HepG2 (cell line): Measurements from ENCODE around the gene PAPPA. TPM values are rescaled to one million over a fixed set of nuclear protein-coding genes. Genes with fewer than 3 reads are reported as not detected.

Source experiments
- ATAC-seq: fragments of 200-7000 bp; cut with Tn5 transposase; 3 replicates; pipeline ENCODE4 v1.9.1; 2020; ENCODE audit warnings: mild to moderate bottlenecking, moderate library complexity
- BruUV-seq: library from RNA; stranded (reverse); fragments of 400-500 nt; replicated peaks from 2 replicates; lab custom pipeline; 2021; lab: Mats Ljungman, UMichigan
- CTCF ChIA-PET: fragments of 300-600 bp; formaldehyde crosslinking; extraction: SDS; loops from one replicate; lab custom pipeline; 2021; ENCODE audit warnings: low total read pairs, inconsistent platforms, low intra/inter-chr PET ratio; lab: Yijun Ruan, JAX
- POLR2A ChIA-PET: fragments of 350-600 bp; sonication (Branson Sonifier 250); formaldehyde crosslinking; loops from one replicate; lab custom pipeline; 2020; ENCODE audit warnings: antibody characterized with exemption, inconsistent platforms; lab: Yijun Ruan, JAX
- DNase-seq: peaks from one replicate; pipeline ENCODE4 v3.0.0-alpha.2; 2015; ENCODE audit warnings: low spot score
- FAIRE-seq: peaks from 3 replicates; lab custom pipeline; 2011; peaks lifted over from hg19 to GRCh38; lab: Jason Lieb, UNC
- H2AFZ ChIP-seq: one replicate; pipeline ENCODE4 v1.6.1; 2011; ENCODE audit warnings: low read length, inconsistent platforms
- H3K27ac ChIP-seq: fragments of 300-600 bp; 3 replicates; pipeline ENCODE4 v1.8.0; 2011; ENCODE audit warnings: mixed run types, mild to moderate bottlenecking, mixed read lengths, low read length, inconsistent platforms; ENCODE audit not compliant: insufficient read depth; ENCODE audit errors: extremely low read length
- H3K27me3 ChIP-seq, 2 experiments: fragments of 200-600 bp in 1 of 2; 2 replicates in 1 of 2; 3 replicates in 1 of 2; pipeline versions ENCODE4 v1.6.0 to v1.8.0; 2011; ENCODE audit warnings: low read length in 2 of 2, mild to moderate bottlenecking in 2 of 2, moderate library complexity in 2 of 2, inconsistent platforms in 1 of 2; ENCODE audit not compliant: insufficient read depth in 2 of 2, control insufficient read depth in 1 of 2
- H3K36me3 ChIP-seq, 2 experiments: fragments of 200-600 bp in 1 of 2; replicated peaks in 1 of 2; 2 replicates in 1 of 2; 3 replicates in 1 of 2; pipeline versions ENCODE4 v1.5.1 to v1.8.0; 2011; ENCODE audit warnings: low read length in 2 of 2, inconsistent platforms in 1 of 2; ENCODE audit not compliant: insufficient read depth in 2 of 2, control insufficient read depth in 1 of 2
- H3K4me1 ChIP-seq: 2 replicates; pipeline ENCODE4 v1.5.1; 2012; ENCODE audit warnings: low read length, inconsistent platforms; ENCODE audit not compliant: insufficient read depth
- H3K4me2 ChIP-seq: 2 replicates; pipeline ENCODE4 v1.6.0; 2011; ENCODE audit warnings: low read depth, low read length, inconsistent platforms
- H3K4me3 ChIP-seq, 3 experiments: fragments of 200-600 bp in 1 of 3; sonication (generic), shearing (Covaris generic) in 1 of 3; replicated peaks in 1 of 3; 2 replicates each; pipeline ENCODE4 v1.5.1; 2011 to 2016; ENCODE audit warnings: low read length in 3 of 3, inconsistent platforms in 2 of 3, low read depth in 2 of 3, mild to moderate bottlenecking in 2 of 3, control low read depth in 1 of 3, mixed read lengths in 1 of 3; ENCODE audit not compliant: insufficient read depth in 1 of 3
- H3K79me2 ChIP-seq: one replicate; pipeline ENCODE4 v1.6.1; 2011; ENCODE audit warnings: low read length, inconsistent platforms; ENCODE audit not compliant: insufficient read depth
- H3K9ac ChIP-seq: 2 replicates; pipeline ENCODE4 v1.6.0; 2011; ENCODE audit warnings: mild to moderate bottlenecking, low read depth, low read length, inconsistent platforms; ENCODE audit not compliant: insufficient read depth
- H3K9me3 ChIP-seq: 2 replicates; pipeline ENCODE4 v1.5.1; 2012; ENCODE audit warnings: mild to moderate bottlenecking, low read length
- H4K20me1 ChIP-seq: 2 replicates; pipeline ENCODE4 v1.6.0; 2011; ENCODE audit warnings: inconsistent platforms, mild to moderate bottlenecking, low read length, moderate library complexity; ENCODE audit not compliant: insufficient read depth
- ATRX ChIP-seq: sonication (generic); formaldehyde crosslinking; IDR thresholded peaks from 2 replicates; pipeline ENCODE4 v1.4.0; 2020; ENCODE audit warnings: missing genetic modification reagents, borderline replicate concordance
- BATF2 ChIP-seq: sonication (generic); formaldehyde crosslinking; IDR thresholded peaks from 2 replicates; pipeline ENCODE4 v1.8.0; 2022; ENCODE audit warnings: mild to moderate bottlenecking, missing genetic modification reagents, moderate library complexity
- CEBPB ChIP-seq: IDR thresholded peaks from 2 replicates; pipeline ENCODE4 v1.6.1; 2011; ENCODE audit warnings: low read depth, low read length, improper control_type of control experiment, borderline replicate concordance
- EED ChIP-seq: sonication (generic); formaldehyde crosslinking; IDR thresholded peaks from 2 replicates; pipeline ENCODE4 v1.5.0; 2020; ENCODE audit warnings: mild to moderate bottlenecking, missing genetic modification reagents
- FOXA1 ChIP-seq, 2 experiments: fragments of 450-650 bp in 1 of 2; sonication (generic) in 1 of 2; formaldehyde crosslinking in 1 of 2; IDR thresholded peaks; 2 replicates each; pipeline versions ENCODE4 v1.4.0 to v1.6.1; 2016 to 2020; ENCODE audit warnings: missing genetic modification reagents in 1 of 2
- GFI1 ChIP-seq: sonication (generic); formaldehyde crosslinking; IDR thresholded peaks from 2 replicates; pipeline ENCODE4 v1.5.0; 2020; ENCODE audit warnings: missing genetic modification reagents, mild to moderate bottlenecking, borderline replicate concordance
- KAT7 ChIP-seq: IDR thresholded peaks from 2 replicates; pipeline ENCODE4 v1.6.1; 2018; ENCODE audit warnings: borderline replicate concordance, missing compliant biosample characterization
- LRRFIP1 ChIP-seq: sonication (generic); formaldehyde crosslinking; conservative IDR thresholded peaks from 2 replicates; pipeline ENCODE4 v1.4.0; 2020; ENCODE audit warnings: missing genetic modification reagents
- MAFG ChIP-seq: sonication (generic); formaldehyde crosslinking; IDR thresholded peaks from 2 replicates; pipeline ENCODE4 v1.5.1; 2020; ENCODE audit warnings: mild to moderate bottlenecking, missing genetic modification reagents
- POGK ChIP-seq: sonication (generic); formaldehyde crosslinking; conservative IDR thresholded peaks from 2 replicates; pipeline ENCODE4 v1.8.0; 2022; ENCODE audit warnings: mild to moderate bottlenecking, moderate library complexity, missing genetic modification reagents
- SCMH1 ChIP-seq: sonication (generic); formaldehyde crosslinking; IDR thresholded peaks from 2 replicates; pipeline ENCODE4 v1.9.0; 2021; ENCODE audit warnings: missing genetic modification reagents, mild to moderate bottlenecking, borderline replicate concordance
- SMARCE1 ChIP-seq: fragments of 450-650 bp; IDR thresholded peaks from 2 replicates; pipeline ENCODE4 v1.6.1; 2017; ENCODE audit warnings: borderline replicate concordance
- SNRNP70 ChIP-seq: fragments of 200-400 bp; formaldehyde crosslinking; IDR thresholded peaks from 2 replicates; pipeline ENCODE4 v1.6.1; 2017; ENCODE audit warnings: mild to moderate bottlenecking, low read depth, low read length, moderate library complexity
- SUZ12 ChIP-seq: fragments of 150-350 bp; IDR thresholded peaks from 2 replicates; pipeline ENCODE4 v1.6.1; 2014; ENCODE audit warnings: low read depth, low read length
- ZC3H4 ChIP-seq: sonication (generic); formaldehyde crosslinking; IDR thresholded peaks from 2 replicates; pipeline ENCODE4 v1.4.0; 2020; ENCODE audit warnings: missing genetic modification reagents, borderline replicate concordance
- ZNF101 ChIP-seq: sonication (generic); formaldehyde crosslinking; IDR thresholded peaks from 2 replicates; pipeline ENCODE4 v1.4.0; 2020; ENCODE audit warnings: mild to moderate bottlenecking, low read depth, missing genetic modification reagents, borderline replicate concordance
- ZNF367 ChIP-seq: sonication (generic); formaldehyde crosslinking; IDR thresholded peaks from 2 replicates; pipeline ENCODE4 v1.4.0; 2020; ENCODE audit warnings: missing genetic modification reagents, borderline replicate concordance
- ZNF567 ChIP-seq: sonication (generic); formaldehyde crosslinking; IDR thresholded peaks from 2 replicates; pipeline ENCODE4 v1.8.1; 2023; ENCODE audit warnings: mild to moderate bottlenecking, missing genetic modification reagents, borderline replicate concordance
- ZNF841 ChIP-seq: sonication (generic); formaldehyde crosslinking; IDR thresholded peaks from 2 replicates; pipeline ENCODE4 v1.8.1; 2023; ENCODE audit warnings: missing genetic modification reagents, borderline replicate concordance
- ZSCAN9 ChIP-seq: IDR thresholded peaks from 2 replicates; pipeline ENCODE4 v1.6.1; 2016; ENCODE audit warnings: borderline replicate concordance
- in situ Hi-C: cut with HindIII; loops from 2 replicates; pipeline ENCODE4 v1.10.0; 2017; ENCODE audit warnings: low pct_unique_long_range_greater_than_20kb; ENCODE audit not compliant: extremely low pct_ligation_motif_present
- intact Hi-C: fragments of 100-400 bp; cut with micrococcal nuclease; formaldehyde crosslinking; loops from one replicate; pipeline ENCODE4 v1.10.0; 2022; ENCODE audit not compliant: unreplicated experiment
- polyA plus RNA-seq, 8 experiments: library from polyadenylated mRNA; depleted of rRNA in 3 of 8; stranded (reverse) in 7 of 8; unstranded in 1 of 8; fragments of >200 nt; fragmentation: Illumina TruSeq in 4 of 8; extraction: Trizol in 4 of 8; gene quantifications; 2 replicates each; pipeline versions ENCODE4 v1.2.1 to v1.2.3, GENCODE V29; 2011 to 2016; ENCODE audit warnings: low read depth in 4 of 8, missing spikeins in 1 of 8, mixed read lengths in 1 of 8; ENCODE audit not compliant: insufficient read depth in 1 of 8
- total RNA-seq, 5 experiments: library from RNA; depleted of rRNA; stranded (reverse); fragments of >200 nt; fragmentation: Illumina TruSeq; extraction: Trizol; gene quantifications; 2 replicates each; pipeline ENCODE4 v1.2.3, GENCODE V29; 2016; ENCODE audit warnings: low read depth in 1 of 5

PAPPA gene
- total and polyA plus RNA-seq, 2 of the 13 experiments (the other 11 are each of a cell fraction or from before 2014, with no cell fraction given): 0.09 to 0.11 TPM

GRCh38 chr9:116234081-116234480, 80.5 kb downstream of the PAPPA start (continued):
- no peak for TF ChIP-seq ZC3H4 (CRISPR knock-in tag)
- no peak for TF ChIP-seq EED
- TF ChIP-seq BATF2: no peak
- TF ChIP-seq ZNF101 (CRISPR knock-in tag): no peak
- TF ChIP-seq MAFG: no peak
- no peak for TF ChIP-seq GFI1
- no peak for TF ChIP-seq SCMH1 (CRISPR knock-in tag)
- TF ChIP-seq SUZ12: no peak

- in situ Hi-C loops: no loop called here
- Histone ChIP-seq H3K79me2 (no peaks in the 10 kb centered on the region), H3K27me3 (peaks cover 0 to 5% of the 10 kb centered on the region in 2 experiments; a peak in 1 of 5 replicates), H3K27ac (no peak overlapping the region), H2AFZ (no peak overlapping the region), H3K9me3 (no peaks in the 10 kb centered on the region), H3K36me3 (no peaks in the 10 kb centered on the region), H3K4me3 (no peak overlapping the region), H3K9ac (no peak overlapping the region), H4K20me1 (no peaks in the 10 kb centered on the region), H3K4me1 (no peaks in the 10 kb centered on the region), H3K4me2 (no peak overlapping the region)
- ATAC-seq: no peak
- FAIRE-seq: no peak
- POLR2A ChIA-PET: no interaction called here
- intact Hi-C loops: loop anchor here (10.0 kb wide), 1 partner anchor 1832 kb away; no protein-coding TSS in a partner anchor
- CTCF ChIA-PET: no interaction called here
- DNase-seq: no peak
- BruUV-seq: no TSS peak
- no peak for TF ChIP-seq ZNF567 (CRISPR knock-in tag)
- no peak for TF ChIP-seq ZNF367 (CRISPR knock-in tag)
- TF ChIP-seq ZNF841 (CRISPR knock-in tag): no peak
- no peak for TF ChIP-seq SUZ12
- no peak for TF ChIP-seq POGK (CRISPR knock-in tag)
- TF ChIP-seq ATRX (CRISPR knock-in tag): no peak
- no peak for TF ChIP-seq KAT7 (CRISPR knock-in tag)
- TF ChIP-seq SMARCE1: no peak
- no peak for TF ChIP-seq FOXA1 (IDR thresholded peaks at IDR 0.05)
- TF ChIP-seq FOXA1 (CRISPR knock-in tag; IDR thresholded peaks at IDR 0.05): no peak
- TF ChIP-seq LRRFIP1 (CRISPR knock-in tag): no peak
- no peak for TF ChIP-seq ZSCAN9
- no peak for TF ChIP-seq SNRNP70
- TF ChIP-seq CEBPB: no peak
These were observed 83.4 kb downstream of the PAPPA start for GRCh38 chr9:116236979-116237378.
